ENCODE measurements around the gene STAT5B.

DNA sequence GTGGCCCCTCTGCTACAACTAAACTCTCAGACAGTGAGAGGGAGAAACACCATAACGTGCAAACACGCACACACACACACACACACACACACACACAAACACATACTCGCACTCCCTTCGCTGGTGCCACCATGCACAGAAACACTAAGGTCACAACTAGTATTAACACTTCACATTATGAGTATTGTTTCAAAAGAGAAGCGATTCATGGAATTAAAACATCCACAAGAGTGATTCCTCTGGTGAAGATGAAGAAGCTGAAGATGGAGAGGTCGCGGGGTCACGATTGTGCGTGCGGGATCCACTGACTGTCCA is 74.8 kb downstream of the STAT5B start:
- TF ChIP-seq, protein P1, sequence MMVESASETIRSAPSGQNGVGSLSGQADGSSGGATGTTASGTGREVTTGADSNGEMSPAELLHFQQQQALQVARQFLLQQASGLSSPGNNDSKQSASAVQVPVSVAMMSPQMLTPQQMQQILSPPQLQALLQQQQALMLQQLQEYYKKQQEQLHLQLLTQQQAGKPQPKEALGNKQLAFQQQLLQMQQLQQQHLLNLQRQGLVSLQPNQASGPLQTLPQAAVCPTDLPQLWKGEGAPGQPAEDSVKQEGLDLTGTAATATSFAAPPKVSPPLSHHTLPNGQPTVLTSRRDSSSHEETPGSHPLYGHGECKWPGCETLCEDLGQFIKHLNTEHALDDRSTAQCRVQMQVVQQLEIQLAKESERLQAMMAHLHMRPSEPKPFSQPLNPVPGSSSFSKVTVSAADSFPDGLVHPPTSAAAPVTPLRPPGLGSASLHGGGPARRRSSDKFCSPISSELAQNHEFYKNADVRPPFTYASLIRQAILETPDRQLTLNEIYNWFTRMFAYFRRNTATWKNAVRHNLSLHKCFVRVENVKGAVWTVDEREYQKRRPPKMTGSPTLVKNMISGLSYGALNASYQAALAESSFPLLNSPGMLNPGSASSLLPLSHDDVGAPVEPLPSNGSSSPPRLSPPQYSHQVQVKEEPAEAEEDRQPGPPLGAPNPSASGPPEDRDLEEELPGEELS (CRISPR knock-in tag; IDR thresholded peaks at IDR 0.05) = no peak
- TF ChIP-seq, protein P2, sequence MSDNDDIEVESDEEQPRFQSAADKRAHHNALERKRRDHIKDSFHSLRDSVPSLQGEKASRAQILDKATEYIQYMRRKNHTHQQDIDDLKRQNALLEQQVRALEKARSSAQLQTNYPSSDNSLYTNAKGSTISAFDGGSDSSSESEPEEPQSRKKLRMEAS (CRISPR knock-in tag; IDR thresholded peaks at IDR 0.05) = no peak
- TF ChIP-seq, protein P3, sequence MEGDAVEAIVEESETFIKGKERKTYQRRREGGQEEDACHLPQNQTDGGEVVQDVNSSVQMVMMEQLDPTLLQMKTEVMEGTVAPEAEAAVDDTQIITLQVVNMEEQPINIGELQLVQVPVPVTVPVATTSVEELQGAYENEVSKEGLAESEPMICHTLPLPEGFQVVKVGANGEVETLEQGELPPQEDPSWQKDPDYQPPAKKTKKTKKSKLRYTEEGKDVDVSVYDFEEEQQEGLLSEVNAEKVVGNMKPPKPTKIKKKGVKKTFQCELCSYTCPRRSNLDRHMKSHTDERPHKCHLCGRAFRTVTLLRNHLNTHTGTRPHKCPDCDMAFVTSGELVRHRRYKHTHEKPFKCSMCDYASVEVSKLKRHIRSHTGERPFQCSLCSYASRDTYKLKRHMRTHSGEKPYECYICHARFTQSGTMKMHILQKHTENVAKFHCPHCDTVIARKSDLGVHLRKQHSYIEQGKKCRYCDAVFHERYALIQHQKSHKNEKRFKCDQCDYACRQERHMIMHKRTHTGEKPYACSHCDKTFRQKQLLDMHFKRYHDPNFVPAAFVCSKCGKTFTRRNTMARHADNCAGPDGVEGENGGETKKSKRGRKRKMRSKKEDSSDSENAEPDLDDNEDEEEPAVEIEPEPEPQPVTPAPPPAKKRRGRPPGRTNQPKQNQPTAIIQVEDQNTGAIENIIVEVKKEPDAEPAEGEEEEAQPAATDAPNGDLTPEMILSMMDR (IDR thresholded peaks at IDR 0.05) = no peak
- TF ChIP-seq ELF4 (CRISPR knock-in tag; IDR thresholded peaks at IDR 0.05; ENCODE audit: low read depth) (no peak), ATF1 (CRISPR knock-in tag; IDR thresholded peaks at IDR 0.05) (no peak)
